Limb (tissue), 2 donors: ENCODE data around the gene TCF15.
A peak's percentile ranks its signal among the peaks of the same experiment; 100 is the strongest.

Source experiments
- DNase-seq, 2 donors: peaks; one replicate each; pipeline ENCODE4 v3.0.0-alpha.2; 2016; ENCODE audit errors: extremely low spot score in 2 of 2

Gene TCF15

DNA sequence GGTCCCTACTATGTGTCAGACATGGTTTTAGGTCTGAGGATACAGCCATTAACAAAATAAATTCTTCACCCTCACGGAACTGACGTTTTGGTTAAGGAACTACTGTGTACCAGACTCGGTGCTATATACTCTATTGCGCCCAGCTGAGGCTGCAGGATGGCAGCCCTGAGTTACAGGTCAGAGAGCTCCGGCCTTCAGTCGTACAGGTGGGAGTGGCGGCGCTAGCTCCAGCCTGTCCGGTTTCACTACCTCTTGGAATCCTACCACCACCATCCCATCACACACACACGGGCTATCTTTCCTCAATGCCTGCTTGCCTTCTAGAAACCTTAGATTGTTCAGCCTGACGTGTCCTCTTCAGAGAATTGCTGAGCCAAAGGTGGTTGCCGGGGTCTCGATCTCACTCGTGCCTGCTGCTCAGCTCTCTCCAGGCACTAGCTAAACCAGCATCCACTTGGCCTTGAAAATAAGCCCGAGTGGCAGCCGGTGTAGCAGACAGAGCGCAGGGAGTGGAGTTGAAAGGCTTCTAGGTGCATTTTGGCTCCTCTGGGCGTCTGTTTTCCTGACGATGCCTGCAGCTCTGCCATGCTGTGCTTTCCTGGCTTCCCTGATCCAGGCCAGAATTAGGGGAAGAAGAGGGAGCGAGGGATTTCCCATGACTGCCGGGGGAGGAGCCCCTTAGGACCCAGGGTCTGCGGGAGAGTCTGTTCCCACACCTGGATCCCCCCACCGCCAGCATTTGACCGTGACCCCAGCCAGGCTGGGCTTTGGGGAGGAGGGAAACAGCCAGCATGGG, 1.1 kb upstream of the TCF15 start:
- no peak for DNase-seq

DNA sequence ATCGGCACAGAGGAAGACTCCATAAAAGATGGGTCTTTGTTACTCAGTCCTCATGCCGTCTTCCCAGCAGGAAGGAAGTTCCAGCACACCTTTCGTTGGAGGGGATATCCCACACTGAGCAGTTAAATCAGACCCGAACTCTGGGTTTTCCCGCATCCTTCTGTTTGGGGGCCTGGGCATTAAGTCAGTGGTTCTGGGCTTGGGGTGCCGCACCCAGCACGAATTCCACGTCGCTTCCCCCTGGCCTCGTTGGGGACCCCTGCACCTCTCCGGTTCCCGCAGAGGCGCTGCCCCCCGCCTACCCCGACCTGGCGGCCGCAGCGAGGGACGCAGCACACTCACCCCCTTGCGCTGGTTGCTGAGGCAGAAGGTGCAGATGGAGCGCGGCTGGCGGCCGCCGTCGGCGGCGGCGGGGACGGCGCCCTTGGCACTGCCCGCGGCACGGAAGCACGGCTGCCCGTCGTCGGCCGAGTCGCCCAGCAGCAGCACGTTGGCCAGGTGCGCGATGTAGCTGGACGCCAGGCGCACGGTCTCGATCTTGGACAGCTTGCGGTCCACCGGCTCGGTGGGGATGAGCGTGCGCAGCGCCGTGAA, 641 bp downstream of the TCF15 start:
- peak in 1 of 2 donors; percentile 41 for DNase-seq

DNA sequence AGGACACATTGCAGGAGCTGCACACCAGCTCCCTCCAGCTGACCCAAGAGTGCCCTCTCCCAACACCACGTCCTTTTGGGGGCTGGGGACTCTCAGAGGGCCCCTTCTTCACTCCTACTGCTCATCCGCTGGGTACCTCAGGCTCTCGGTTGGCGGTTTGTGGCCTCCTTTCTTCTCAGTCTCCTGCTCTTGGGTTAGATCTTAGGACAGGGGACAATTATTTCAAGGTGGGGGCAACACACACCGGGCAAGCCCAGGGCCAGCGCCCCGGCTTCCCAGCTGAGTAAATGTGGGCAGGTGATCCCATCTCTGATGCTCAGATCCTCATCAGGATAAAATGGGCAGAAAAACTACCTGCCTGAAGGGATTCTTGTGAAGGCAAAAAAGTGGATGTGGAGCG, 1.1 kb downstream of the TCF15 start:
- no peak for DNase-seq

DNA sequence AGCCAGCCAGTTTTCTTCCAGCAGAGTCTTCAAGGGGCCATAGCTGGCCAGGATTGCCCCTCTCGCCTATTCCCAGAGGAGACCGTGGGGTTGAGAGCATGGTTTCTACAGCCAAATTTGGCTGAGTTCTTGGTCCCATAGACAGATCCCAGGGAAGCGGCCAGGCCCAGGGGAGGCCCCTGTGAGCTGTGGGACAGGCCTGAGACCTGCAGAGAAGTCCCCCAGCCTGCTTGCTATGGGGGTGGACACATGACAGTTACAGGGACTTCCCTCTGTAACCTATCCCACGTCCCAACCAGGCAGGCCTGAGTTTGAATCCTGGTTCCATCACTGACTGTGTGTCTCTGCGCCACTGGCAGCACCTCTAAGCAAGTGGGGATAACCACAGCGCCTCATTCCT, 2.6 kb downstream of the TCF15 start:
- no peak for DNase-seq

DNA sequence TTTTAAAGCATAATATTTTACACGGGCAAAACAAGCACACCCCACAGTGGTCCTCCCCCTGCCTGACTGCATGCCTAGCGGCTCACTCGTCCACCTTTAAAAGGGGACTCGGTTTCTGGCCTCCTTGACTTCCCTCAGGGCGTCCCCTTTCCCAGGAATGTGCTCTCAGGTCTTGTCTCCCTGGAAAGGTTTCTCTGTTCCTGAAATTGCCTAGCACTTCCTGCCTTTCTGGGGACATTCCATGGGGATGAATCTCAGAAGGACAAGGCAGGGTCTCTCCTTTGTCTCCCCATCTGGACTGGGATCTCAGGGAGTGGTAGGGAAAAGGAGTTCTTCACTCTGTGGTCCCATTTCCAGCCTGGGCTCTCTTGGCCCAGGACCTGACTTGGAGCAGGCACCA, 4.9 kb downstream of the TCF15 start:
- DNase-seq: no peak

DNA sequence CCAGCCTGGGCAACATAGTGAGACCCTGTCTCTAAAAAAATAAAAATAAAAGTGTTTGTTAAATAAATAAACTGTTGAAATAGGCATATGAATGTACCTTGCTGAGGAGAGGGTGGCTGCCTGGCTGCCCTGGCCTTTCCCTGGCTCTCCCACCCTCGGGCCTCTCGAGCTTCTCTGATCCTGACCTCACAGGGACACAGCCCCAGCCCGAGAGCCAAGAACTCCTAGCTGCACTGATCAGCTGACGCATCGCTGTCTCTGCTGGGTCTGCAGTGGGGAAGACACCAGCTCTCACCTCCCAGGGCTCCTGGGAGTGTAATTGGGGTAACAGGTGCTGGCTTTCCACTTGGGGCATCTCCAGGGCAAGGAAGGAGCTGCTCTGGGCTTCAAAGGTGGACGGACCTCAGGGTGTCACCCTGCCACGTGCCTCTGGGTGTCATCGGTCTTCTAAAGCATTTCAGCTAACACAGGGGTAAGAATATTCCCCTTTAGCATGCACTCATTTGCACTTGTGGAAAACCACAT, 6.9 kb downstream of the TCF15 start:
- no peak for DNase-seq

DNA sequence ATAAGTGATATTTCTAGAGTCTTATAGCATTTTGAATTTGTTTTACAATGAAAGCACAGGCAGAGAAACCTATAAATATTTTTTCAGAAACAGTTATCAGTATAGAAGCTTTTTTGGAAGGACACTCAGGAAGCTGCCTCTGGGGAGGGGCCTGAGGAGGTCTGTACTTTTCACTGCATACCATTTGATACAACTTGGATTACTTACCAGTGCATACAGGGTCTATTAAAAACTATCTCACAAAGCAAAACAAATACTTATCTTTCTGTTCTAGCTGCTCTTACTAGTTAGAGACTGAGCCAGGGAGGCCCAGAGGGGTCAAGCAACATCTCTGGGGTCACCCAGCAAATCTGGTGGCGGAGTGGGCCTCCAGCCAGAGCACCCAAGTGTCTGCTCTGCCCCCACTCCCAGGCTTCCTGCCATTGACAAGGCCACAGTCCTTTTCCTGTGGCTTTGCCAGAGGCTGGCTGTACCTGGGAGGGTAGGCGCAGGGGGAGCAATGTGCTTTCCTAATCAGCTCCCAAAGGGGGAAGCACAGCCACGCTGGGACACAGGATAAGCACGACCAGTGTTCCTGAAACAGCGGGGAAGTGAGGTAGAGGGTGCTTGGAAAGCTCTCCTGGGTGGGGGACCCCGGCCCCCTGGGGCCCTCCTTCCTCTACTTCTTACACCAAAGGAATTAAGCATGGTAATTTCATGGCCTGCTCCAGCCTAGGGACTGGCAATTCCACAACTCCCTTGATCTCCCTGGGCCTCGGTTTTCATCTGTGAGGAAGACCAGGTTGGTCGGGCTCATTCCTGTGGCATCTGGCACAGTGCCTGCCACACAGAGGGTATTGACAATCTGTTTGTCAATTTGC, 7.8 kb downstream of the TCF15 start:
- DNase-seq: no peak

DNA sequence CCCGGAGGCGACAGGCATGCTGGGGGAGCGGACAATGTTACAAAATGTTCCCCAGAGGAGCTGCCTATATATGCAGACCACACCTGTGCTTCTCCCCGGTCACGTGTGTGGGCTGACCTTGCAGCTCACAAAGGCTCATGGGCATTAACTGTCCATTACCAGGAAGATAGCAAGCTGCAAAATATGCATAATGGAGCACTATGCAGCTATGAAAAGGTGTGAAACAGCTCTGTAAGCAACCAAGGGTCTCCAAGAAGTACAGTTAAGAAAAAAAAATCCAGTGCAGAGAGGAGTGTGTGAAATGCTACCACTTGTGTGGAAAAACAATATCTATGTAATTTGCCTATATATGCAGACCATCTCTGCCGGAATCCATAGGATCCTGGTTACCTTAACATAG, 9.4 kb downstream of the TCF15 start:
- DNase-seq: no peak

DNA sequence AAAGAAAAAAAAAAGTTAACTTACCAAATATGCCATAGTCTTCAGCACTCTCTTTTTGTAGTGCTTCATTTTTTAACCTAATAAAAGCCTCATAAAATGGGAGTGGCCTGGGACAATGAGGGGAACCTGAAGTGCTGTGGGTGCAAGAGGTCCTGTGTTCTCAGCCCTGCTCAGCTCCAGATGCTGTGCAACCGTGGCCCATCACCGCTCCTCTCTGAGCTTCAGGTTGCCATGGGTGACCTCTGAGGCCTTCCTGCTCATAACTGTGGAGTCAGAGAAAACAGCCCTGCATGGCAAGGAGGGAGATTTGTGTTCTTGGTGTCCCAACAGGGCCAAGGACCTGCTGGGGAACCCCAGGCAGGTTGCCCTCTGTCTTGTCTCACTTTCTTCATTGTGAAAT, 10.0 kb downstream of the TCF15 start:
- no peak for DNase-seq

DNA sequence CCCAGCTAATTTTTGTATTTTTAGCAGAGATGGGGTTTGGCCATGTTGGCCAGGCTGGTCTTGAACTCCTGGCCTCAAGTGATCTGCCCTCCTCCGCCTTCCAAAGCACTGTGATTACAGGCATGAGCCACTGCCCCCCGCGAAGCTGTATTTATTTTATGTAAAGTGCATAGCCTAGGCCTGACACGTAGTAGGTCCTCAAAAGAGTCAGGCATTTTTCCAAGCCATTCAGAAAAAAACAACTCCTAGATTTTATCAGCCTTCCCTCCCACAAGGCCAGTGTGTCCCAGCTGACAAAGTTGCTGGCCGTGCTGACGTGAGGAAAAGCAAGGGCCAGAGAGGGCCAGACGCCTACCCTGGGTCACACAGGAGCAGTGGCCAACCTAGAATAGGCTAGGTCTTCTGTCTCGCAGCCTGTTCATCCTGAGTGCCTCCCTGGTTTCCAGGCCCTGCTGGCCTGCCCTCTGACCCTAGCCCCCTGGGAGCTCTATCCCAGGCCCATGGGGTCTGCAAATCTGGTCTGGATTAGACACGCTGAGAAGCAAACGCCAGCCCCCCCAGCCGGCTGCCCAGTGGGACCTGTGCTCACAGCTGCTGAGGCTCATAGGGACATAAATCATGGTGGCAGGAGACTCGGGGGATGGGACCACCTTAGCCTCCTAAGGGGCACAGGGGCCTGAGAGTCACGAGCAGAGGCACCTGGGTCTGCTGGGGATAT, 11.8 kb downstream of the TCF15 start:
- no peak for DNase-seq

DNA sequence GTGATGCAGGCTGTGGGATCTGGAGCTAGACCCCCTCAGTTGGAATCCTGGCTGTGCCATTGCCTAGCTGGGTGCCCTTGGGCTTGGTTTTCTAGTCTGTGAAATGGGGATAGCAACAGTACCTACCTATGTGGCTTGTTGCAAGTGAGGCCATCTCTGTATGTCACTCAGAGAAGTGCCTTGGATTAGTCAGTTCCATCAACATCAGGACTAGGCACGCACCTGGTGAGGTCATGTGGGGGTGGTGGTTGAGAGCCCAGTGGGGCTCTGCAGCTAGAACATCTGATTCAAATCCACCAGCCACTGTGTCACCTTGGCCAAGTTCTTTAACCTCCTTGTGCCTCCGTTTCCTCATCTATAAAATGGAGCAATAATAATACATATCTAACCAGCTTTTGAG, 12.5 kb downstream of the TCF15 start:
- no peak for DNase-seq

DNA sequence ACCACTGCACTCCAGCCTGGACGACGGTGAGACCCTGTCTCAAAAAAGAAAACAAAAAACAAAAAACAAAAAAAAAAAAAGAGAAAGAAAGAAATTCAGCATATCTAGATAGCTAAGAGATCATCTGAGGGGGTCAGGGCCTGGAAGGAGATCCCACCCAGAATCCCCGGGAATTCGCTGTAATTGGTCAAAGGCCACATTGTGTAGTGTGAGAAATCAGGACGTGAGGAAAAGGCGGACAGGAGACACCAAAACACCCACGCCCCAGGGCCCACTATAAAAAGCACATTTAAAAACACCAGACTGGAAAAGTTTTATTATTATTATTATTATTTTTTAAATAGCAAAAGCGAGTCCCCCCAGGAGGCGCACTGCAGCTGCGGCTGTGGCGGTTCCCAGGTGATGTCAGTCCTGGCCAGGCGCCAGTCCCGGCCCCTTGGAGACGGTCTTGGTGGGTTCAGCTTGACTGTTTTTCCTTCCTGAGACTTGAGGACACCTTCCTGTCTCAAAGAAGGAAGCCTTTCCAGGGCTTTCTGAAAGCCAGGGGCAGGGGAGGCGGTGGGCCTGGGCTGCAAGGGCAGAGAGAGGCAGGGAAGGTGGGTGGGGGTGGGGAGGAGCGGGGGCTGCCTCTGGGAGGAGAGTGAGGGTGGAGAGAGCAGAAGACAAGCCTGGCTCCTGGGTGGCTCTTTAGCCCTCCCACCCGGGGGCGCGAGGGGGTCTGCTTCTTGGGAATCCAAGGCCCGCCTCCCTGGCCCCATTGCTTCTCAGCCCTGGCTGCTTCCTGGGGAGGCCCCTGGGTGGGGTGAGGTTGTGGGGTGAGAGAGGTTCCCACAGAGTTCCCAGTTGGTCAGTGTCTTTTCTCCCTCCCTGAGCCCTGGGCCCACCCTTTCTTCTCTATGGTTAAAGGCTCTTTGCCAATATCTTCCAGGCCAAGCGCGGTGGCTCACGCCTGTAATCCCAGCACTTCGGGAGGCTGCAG, 14.5 kb downstream of the TCF15 start:
- peak; percentile 45 to 86 for DNase-seq

DNA sequence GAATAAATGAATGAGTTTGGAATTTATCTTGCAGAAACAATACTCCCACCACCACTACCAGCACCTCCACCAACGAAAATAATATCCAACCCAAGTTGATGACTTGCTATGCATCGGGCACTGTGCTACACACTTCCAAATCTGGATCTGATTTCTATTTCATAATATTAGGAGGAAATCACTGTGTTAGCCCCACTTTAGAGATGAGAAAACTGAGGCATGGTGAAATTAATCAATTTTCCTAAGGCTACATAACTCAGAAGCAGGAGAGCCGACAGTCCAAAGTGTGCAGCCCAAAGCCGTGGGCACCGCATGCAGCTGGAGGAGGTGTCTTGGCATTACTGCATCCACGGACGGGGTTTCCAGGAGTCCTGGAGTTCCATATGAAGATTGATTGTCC, 17.6 kb downstream of the TCF15 start:
- DNase-seq: no peak

DNA sequence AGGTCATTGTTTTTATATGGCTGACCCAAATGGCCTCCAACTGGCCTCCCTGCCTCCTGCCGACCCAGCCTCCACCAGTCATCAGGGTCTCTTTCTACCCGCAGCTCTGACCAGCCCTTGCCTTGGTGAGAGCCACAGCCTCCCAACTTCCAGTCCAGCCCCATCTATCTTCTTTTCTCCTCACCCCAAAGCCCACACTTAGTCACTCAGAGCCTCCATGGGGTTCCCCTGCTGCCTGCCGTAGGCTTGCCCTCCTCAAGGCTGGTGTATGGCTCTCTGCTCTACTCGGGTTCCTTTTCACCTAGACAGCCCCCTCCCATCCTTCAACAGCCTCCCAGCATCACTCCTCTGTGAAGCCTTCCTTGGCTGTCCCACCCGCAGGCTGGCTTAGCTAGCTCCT, 18.2 kb downstream of the TCF15 start:
- DNase-seq: no peak

DNA sequence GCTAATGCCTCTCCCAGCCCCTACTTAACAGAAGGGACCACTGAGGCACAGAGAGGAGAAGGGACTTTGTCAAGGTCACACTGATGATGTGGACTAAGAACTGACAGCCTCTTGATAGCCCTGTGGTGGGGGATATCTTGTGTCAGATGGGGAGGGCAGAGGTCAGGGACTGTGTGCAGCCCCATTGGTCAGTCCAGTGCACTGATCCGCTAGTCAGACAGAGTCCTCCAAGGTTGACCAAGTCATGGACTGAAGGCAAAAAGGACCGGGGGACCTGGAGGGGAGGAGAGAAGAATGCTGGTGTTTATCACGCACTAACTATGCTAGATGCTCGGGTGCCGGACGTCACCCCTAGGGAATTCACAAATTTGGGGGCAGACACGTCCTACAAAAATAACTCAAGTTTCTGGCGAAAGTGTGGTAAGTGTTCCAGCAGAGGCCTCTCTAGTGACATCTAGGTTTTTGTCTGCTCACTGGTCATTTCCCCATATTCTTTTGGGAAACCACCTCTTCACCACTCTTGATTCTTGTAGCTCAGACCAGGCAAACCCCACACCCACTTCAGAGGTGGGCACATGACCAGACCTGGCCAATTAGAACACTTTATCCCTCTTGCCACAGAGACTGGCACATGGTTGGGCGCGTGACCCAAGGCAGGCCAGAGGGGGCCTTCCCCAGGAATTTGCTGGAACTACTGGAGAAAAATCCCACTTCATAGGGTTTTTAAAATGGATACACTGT, 21.0 kb downstream of the TCF15 start:
- DNase-seq: no peak

DNA sequence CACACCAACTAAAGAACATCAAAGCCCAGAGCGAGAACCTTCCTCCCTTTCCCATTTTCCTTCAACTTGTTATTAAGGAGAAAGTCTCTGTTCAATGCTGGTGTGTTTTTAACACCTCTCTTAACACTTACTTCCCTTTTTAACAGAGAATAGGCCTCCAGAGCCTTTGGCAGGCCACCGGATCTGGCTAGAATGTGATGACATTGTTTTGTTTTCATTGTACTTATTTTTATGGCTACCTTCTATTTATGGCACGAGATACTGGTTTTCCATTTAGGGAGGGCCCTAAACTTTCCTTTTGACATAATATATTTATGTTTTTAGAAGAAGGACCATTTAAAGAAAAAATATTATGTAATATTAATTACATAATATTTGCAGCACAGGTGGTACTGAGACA, 21.6 kb downstream of the TCF15 start:
- no peak for DNase-seq

DNA sequence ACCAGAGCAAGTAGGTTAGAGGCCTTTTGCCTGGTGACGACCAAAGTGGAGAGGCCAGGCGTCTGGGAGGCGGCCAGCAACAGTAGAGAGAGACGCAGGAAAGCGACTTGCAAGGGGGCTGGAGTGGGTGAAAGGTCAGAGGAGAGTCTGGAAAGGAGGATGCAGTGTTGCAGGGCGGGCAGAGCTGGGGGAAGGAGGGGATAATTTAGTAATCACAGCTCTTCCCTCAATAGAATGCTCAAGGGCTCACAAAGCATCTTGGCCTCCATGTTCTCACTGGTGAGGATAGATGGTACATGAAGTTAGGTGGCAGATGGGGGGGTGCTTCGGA, 25.2 kb downstream of the TCF15 start:
- DNase-seq: no peak

DNA sequence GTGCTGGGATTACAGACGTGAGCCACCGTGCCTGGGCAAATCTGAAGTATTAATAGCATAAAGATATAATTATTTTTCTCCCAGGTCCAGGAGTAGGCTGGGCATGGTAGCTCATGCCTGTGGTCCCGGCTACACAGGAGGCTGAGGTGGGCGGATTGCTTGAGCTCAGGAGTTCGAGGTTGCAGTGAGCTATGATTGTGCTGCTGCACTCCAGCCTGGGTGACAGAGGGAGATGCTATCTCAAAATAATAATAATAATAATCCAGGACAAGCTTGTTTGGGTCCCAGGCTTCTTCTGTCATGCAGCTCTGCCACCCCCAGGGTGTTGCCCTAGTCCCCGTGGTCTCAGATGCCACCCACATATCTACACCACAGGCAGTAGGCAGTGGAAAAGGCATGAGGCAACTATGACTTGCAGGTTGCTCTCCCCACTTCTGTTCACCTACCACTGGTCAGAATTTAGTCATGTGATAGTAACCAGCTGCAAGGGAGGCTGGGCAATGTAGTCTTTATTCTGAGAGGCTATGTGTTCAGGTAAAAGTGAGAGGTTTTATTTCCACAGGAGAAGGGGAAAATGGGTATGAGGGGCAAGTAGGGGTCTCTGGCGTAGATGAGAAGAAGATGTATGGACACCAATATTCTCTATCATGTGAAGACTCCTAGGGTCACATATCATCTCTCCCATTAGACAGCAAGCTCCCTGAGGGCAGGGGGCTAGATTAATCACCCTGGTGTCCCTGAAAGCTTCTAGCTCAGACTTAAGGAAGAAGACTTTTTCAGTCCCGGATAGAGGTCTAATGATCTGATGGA, 25.7 kb downstream of the TCF15 start:
- no peak for DNase-seq

DNA sequence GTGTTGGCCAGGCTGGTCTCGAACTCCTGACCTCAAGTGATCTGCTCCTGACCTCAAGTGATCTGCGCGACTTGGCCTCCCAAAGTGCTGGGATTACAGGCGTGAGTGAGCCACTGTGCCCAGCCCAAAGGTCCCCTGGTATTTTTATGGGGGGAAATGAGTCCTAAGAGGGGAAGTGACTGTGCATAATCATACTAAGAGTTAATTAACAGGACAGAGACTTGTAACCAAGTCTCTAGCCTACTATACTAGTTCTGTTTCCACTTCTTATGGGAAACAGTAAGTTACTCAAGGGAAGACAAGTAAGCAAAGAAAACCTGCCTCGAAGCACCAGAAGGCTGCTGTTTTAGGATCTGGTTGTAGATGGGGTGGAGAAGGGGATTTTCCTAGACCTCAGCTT, 27.9 kb downstream of the TCF15 start:
- no peak for DNase-seq
